Skin epidermis (tissue), 12 donors: ENCODE measurements around the gene SBF2.

Experiments used
- H3K27ac ChIP-seq, 21 experiments: fragments of 200-600 bp; sonication (generic) in 11 of 21; one replicate each; pipeline ENCODE4 v1.5.0; 2020; ENCODE audit warnings: mild to moderate bottlenecking in 3 of 21, inconsistent platforms in 2 of 21, moderate library complexity in 2 of 21
- H3K4me3 ChIP-seq, 7 experiments: fragments of 200-600 bp; sonication (generic) in 2 of 7; one replicate each; pipeline ENCODE4 v1.5.0; 2020; ENCODE audit warnings: inconsistent platforms in 2 of 7, mild to moderate bottlenecking in 2 of 7, moderate library complexity in 1 of 7

SBF2 gene

DNA sequence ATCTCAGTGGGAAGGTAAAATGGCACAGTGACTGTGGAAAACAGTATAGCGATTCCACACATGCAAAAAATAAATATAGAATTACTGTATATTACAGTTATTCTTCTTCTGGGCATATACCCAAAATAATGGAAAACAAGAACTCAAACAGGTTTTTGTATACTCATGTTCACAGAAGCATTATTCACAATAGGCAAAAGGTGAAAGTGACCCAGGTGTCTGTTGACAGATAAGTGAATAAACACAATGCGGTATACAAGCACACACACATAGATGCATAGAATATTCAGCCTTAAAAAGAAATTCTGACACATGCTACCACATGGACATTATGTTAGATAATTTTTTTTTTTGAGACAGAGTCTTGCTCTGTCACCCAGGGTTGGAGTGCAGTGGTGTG, 397.1 kb downstream of the SBF2 start:
- Histone ChIP-seq H3K4me3 (no peak overlapping the region), H3K27ac (no peak overlapping the region)

DNA sequence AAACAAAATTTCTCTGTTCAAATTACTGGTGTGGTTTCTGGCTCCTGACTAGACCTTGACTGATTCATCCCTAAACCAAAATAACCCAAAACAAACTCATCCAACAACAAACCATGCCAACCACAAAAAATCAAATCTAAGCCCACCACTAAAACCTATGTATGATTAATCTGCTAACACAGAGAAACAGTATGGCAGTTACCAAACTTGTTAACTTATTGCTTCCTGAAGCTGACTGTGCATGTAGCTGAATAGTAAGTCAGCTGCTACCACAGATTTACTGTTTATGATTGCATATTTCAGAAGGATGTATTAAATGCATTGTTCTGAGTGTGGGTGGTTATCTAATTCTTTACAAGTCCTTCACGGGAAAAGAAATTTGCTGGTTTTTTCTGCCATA, 399.0 kb downstream of the SBF2 start:
- Histone ChIP-seq H3K4me3 (no peak overlapping the region), H3K27ac (no peak overlapping the region)

DNA sequence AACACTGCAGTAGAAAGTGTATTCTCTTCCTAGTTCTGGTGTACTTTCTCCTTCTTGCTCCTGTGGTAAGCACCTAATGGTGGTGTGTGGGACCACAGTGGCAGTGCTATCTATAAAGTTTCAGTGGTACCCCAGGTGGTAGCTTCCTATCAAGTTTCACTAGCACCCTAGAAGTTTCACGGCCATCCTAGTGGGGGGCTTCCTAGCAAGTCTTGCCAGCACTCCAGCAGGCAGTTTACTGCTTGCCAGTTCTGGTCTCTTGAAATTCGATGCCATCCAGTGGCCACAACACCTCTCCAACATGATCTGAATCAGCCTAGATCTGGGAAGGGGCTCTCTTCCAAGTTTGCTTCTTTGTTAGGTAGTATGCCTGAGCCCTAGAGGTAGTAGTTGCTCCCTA, 400.5 kb downstream of the SBF2 start:
- H3K4me3 ChIP-seq, result no peak overlapping the region
- H3K27ac ChIP-seq, result no peak overlapping the region

DNA sequence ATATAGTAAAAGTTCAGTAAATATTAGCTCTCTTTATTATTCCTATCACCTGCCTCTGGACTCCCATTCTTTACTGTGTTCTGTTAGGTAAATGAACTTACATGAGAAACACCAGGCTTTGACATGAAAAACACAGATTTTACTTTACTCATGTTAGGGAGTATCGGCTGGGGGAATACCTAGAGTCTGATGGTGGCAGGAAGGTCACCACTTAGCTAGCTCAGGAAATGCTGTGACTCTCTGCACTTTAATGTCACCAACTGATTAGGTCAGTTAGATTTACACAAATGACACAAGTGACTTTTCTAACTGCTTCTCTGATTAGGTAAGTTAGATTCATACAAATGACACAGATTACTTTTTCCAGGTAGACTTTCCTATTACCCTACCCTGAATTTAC, 405.1 kb downstream of the SBF2 start:
- H3K4me3 ChIP-seq, result no peak overlapping the region
- H3K27ac ChIP-seq, result no peak overlapping the region

DNA sequence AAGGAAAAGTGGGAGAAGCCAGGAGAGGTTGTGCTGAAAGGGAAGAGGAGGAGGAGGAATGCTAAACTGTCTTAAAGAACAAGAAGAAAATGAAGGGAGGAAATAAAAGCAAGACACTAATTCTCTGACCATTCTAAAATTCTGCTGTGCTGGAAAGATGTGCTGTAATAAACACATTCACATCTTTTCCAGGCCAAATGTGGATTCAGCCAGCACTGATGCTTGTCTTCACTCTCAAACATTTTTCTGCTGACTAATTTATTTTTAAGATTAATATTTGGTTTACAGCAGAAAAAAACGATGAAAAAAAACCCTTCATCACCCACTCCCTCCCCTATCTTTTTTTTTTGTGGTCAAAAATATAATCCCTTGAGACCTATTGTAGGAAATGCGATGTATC, 406.5 kb downstream of the SBF2 start:
- H3K27ac ChIP-seq, result peak overlapping the region in 1 of 21 experiments; percentile 31
- no peak overlapping the region for H3K4me3 ChIP-seq

DNA sequence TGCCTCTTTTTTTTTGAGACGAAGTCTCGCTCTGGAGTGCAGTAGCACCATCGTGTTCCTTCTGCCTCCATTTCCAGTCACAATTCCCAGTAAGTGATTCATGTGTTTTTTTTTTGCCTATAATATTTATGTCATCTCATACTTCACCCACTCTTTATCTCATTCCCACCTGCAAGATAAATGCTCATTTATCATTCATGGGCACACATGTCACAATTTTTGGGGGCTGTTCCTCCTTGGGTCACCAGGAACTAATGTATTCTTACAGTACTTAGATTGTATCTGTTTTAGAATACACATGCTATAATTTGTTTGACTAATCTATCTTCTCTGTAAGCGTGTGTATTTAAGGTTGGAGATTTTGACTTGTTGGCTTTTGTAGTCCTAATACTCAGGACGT, 407.4 kb downstream of the SBF2 start:
- no peak overlapping the region for H3K27ac ChIP-seq
- no peak overlapping the region for H3K4me3 ChIP-seq

DNA sequence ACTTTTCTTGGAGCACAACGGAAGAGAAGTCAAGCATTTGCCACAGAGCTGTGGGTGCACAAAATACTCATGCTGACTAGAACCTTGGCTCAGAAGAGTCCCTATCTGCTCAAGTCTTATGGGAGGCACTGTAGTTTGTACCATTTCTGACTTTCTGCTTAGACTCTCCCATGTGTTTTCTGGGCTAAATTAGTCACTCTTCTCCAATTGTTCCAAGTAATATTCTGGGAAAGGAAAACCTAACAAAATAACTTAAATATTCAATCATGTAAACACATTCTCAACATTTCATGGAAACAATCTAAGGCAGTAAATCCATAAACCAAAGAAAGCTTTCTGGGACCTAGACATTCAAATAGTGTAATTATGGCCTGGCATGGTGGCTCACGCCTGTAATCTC, 409.4 kb downstream of the SBF2 start:
- H3K27ac ChIP-seq, result no peak overlapping the region
- H3K4me3 ChIP-seq, result no peak overlapping the region

DNA sequence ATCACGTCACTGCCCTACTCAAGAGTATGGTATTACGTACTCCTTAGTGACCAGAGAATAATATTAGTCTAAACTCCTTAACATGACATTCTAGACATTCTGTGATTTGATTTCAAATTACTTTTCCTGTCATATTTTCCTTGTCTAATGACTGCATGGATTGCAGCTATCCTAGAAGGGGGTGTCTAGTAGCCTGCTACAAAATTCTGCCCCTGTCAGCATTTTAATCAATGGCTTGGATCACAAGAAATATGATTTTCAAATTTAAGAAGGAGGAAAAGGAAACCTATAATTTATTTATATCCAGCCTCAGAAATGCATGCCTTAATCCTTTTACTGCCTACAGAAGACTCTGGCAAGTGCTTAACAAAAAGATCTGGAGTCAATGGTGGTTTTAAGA, 413.4 kb downstream of the SBF2 start:
- Histone ChIP-seq H3K4me3 (no peak overlapping the region), H3K27ac (no peak overlapping the region)

DNA sequence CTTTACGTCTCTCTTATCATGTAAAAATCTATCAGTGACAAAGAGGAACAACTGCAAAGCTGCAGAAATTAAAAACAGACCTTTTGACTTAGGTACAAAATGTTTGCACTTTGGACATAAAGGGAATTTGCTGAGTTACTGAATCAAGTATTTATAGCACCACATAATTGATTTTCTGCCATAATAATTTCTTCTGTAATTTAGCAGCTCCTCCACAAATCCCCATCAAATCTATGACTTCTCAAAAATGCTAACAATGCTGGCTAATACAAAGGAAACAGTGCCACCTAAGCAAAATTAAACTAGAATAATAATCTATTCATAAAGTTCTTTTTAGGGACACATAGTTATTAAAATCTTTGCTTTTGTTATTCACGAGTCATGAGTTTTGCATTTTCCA, 415.1 kb downstream of the SBF2 start:
- no peak overlapping the region for H3K4me3 ChIP-seq
- no peak overlapping the region for H3K27ac ChIP-seq

DNA sequence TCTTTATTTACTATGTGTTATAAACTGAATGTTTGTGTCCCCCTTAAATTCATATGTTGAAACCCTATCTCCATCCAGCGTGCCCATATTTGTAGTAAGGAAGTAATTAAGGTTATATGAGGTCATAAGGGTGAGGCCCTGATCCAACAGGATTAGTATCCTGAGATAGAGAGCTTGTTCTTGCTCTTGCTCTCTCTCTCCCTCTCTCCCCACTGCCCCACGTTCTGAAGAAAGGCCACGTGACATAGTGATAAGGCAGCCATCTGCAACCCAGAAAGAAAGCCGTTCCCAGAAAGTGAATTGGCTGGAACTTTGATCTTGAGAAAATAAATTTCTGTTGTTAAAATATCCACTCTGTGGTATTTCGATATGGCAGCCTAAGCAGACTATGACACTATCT, 417.7 kb downstream of the SBF2 start:
- Histone ChIP-seq H3K27ac (no peak overlapping the region), H3K4me3 (no peak overlapping the region)

DNA sequence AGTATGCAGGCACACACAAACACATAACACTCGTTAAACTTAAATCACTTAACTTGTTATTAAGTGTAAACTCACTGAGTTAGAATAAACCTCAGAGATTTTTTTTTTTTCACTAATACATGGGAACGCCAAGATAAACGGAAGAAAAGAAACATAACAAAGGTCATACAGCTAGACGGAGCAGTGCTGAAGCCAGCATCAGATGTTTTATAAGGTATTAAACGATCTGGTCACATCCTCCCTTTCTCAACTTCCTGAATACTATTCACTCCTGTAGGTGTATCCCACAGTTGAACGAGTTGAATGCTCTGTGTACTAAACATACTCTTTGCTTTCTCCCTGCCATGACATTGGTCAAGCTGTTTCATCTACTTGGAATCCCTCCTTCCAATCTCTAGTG, 418.2 kb downstream of the SBF2 start:
- Histone ChIP-seq H3K27ac (no peak overlapping the region), H3K4me3 (no peak overlapping the region)

DNA sequence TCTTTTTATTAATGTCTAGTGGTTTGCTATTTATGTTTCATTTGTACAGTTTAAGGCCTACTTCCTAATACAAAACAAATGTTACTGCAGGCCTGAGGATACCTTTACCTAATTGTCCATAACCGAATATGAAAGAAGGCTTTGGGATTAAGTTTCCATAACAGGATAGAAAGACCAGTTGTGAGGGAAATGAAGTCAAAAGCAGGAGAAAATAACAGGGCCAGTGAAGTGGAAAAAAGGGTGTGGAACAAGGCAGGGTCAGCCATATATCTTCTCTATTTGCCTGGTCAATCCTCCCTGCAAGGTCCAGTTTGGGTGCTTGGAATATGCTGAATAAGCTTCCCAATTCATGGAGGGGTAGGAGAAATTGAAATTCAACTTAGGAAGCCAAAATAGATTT, 418.6 kb downstream of the SBF2 start:
- H3K4me3 ChIP-seq, result no peak overlapping the region
- H3K27ac ChIP-seq, result no peak overlapping the region

DNA sequence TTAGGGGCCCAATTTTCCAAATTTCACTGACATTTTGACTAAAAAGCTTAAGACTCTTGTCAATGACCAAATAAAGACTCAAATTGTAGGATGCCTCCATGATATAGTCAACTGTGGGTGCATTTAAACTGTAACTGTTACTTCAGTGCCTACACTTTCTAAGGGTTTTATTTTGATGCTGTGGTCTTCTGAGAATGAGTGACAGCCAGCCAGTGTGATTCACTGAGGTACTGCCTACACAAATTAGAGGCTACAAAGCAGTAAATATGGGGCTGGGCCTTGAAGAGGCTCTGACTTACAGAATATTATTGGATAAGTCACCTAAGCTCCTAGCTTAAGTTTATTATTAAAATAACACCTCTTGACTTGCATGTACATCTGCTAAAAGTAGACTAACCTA, 419.6 kb downstream of the SBF2 start:
- Histone ChIP-seq H3K4me3 (no peak overlapping the region), H3K27ac (no peak overlapping the region)

DNA sequence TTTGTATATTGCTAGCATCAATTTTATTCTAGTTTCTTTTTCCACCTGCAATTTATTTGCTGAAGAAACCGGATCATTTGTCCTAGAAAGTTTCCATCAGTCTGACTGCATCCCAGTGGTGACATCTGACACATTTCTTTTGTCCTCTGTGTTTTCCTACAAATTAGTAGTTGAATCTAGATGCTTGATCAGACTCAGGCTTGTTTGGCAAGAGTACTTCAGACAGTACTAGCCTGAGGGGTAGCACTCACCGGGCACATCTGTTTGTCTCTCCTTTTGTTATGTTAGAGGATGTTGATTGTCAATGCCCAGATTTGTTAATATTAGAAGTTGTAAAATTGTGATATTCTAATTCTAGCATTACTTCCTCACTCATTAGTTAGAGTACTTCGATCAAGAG, 425.4 kb downstream of the SBF2 start:
- Histone ChIP-seq H3K27ac (no peak overlapping the region), H3K4me3 (no peak overlapping the region)

DNA sequence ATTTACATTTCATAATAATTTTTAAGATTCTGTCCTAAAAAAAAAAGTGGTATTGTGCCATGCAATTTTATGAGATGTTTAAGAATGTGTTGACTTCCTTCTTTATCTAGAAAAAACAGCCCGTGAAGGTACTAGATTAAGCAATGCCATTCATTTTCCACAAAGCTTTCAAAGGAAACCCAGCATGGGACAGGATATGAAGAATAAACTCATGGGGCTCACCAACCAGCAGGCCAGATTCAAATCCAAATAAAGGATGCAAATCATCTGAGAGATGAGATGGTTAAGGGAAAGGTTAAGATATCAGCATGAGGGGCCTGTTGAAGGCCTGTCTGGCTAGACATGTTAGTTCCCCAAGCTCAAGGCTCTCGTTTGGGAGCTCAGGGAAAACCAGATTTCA, 431.0 kb downstream of the SBF2 start:
- H3K27ac ChIP-seq, result no peak overlapping the region
- no peak overlapping the region for H3K4me3 ChIP-seq

DNA sequence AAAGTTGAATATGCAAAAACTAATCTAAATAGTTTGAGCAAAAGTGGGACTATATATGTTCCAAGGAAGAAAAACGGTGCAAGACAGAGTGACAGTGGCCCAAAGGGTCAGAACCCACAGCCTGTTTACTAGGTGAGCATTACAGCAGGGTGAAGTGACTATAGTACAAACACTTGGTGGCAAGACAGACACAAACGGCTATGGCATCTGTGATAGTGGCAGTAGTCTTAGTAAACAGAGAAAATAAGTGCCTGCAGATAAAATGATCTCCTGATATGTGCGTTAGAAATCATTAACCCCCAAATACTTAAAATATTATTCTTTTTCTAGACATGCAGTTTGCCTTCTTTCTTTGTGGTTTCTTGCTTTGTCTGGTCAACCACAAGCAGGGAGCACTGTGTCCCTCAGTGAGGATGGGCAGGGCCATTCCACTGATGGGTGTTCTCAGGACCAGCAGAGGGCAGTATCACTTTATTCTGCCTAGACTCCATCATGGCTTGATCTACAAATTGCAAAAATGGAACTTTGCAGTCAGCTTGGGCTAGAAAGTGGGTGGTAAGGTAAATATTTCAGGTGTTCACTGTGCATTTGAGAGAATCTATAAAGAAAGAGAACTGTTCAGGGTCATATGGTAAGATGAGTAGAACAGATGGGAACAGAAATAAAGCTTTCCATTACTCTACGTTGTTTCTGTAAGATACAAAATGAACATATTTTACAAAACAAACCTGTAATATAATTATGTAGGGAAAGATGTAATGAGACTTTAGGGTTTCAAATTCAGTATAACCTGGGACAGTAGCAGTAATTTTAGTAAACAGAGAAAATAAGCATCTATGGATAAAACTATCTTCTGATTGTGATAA, 431.9 kb downstream of the SBF2 start:
- H3K4me3 ChIP-seq, result no peak overlapping the region
- H3K27ac ChIP-seq, result no peak overlapping the region

DNA sequence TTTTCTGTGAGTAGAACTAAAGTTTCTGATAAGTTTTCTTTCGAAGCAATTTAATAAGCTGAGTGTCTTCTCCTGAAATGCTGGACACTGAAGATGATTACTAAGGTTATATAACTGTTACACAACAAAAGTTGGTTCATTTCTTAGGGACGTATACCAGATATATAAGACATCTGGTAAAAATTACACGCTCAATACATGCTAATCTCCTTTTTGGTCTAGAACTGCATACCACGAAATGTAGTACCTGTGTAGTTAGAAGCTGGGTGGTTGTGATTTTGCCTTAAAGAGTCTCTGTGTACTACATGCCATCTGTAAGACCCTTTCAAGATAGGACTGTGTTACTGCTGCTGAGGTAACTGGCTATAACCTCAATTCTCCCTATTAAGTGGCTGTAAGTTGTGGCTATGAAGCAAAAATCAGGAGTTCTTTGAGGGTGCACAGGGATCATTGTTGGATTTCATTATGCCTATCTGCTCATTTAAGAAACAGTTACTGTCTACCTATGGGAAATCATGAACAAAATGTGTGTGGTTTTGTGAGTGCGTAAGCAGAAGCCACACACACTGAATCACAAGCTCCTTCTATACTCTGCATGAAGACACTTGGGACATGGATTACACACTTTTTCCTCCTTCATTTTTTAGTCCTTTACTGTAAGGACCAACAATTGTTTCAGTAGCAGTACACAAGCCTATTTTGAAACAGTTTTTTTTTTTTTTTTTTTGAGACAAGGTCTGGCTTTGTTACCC, 434.3 kb downstream of the SBF2 start:
- H3K4me3 ChIP-seq, result no peak overlapping the region
- H3K27ac ChIP-seq, result peak overlapping the region in 2 of 21 experiments; percentile 47 to 69

DNA sequence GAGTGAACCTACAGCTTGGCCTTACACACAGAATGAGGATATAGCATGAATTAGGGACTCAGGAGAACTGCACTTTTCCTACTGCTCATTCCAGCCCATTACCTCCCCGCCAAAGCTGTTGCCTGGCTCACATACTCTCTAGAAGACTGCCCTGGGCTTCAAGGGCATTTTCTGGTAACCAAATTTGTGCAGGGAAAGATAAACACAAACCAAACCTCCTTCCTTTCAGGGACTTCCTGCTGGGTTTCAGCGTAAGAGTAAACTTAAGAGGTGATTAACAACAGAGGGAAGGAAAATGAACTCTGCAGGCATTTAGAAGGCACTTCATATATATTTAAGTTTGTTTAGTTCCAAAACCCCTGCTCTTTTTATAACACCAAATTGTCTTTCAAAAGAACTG, 435.2 kb downstream of the SBF2 start:
- Histone ChIP-seq H3K27ac (peak overlapping the region in 5 of 21 experiments; percentile 1 to 69 (median 7)), H3K4me3 (no peak overlapping the region)

DNA sequence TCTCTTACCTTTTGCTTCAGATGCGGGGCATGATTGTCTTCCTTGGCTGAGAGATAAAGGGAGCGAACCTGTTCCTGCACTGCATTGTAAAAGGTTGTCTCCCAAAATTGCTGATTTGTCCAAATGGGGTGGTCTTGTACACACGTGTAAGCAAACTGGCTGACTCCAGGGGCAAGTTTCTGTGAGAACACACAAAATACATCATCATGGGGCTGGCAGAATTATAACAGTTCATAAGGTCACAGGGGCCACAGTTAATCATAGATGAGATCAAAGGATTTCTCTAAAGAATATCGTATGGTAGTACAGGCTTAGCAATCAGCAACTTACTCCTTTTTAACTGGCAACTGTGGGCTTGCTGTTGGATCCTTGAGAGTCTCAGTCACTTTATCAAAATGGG, 435.8 kb downstream of the SBF2 start:
- no peak overlapping the region for H3K4me3 ChIP-seq
- H3K27ac ChIP-seq, result peak overlapping the region in 6 of 21 experiments; percentile 1 to 69 (median 12)

DNA sequence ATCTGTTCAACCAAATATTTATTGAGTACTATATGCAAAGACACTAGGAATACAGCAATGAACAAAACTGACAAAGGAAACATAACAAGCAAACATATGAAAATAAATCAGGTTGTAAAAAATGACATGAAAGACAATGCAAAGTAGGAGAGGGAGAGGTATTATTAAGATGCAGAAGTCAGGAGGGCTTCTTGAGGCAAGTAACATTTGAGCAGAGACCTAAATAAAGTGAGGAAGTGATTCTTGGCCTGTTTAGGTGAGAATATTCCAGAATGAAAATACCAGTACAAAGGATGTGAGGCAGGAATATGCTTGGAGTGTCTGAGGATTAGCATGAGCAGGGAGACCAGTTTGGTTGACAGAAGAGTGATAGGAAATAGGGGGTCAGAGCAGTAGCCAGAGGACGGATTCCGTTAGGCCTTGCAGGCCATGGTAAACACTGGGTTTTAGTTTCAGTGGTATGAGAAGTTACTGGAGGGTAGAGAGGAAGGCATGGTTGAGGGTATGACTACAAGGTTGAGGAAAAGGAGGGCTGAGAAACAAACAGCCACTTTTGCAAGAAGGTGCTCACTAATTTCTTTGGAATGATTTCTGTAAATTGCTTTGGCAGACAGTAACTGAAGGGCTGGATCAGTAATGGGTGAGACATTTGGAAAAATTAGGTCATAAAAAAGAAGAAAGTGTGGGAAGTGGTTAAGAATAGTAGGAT, 438.3 kb downstream of the SBF2 start:
- no peak overlapping the region for H3K4me3 ChIP-seq
- H3K27ac ChIP-seq, result peak overlapping the region in 3 of 21 experiments; percentile 9 to 32 (median 23)
